Right lobe of liver (tissue), 4 donors: ENCODE measurements around the gene PIK3CD.

Experiments
- POLR2A ChIP-seq: fragments of 450-650 bp; IDR thresholded peaks from one replicate; pipeline ENCODE4 v1.6.1; 2017; ENCODE audit warnings: antibody characterized with exemption, mild to moderate bottlenecking
- TF ChIP-seq, protein P1 (sequence below), 4 donors: fragments of 200-600 bp in 3 of 4; fragments of 450-650 bp in 1 of 4; IDR thresholded peaks; one replicate each; pipeline versions ENCODE4 v1.5.1 to v1.8.0; 2016 to 2022; ENCODE audit warnings: antibody characterized with exemption in 4 of 4, mild to moderate bottlenecking in 2 of 4
- donor health status: DM: no; HTN: no; CAD: no.
- donor health status: DM: no; HTN: no; CAD: no.
- donor health status: DM: no; HTN: yes; CAD: no.

DNA sequence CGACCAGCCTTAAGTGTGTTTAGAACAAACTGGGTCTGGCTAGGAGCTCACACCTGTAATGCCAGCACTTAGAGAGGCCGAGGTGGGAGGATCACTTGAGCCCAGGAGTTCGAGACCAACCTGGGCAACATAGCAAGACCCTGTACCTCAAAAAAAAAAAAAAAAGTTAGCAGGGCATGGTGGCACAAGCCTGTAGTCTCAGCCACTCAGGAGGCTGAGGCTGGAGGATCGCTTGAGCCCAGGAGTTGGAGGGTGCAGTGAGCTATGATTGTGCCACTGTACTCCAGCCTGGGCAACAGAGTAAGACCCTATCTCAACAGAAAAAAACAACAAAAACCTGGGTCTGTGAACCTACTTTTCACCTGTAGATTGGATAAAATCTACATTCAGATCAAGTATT is 54.6 kb downstream of the PIK3CD start:
- TF ChIP-seq, protein P1, sequence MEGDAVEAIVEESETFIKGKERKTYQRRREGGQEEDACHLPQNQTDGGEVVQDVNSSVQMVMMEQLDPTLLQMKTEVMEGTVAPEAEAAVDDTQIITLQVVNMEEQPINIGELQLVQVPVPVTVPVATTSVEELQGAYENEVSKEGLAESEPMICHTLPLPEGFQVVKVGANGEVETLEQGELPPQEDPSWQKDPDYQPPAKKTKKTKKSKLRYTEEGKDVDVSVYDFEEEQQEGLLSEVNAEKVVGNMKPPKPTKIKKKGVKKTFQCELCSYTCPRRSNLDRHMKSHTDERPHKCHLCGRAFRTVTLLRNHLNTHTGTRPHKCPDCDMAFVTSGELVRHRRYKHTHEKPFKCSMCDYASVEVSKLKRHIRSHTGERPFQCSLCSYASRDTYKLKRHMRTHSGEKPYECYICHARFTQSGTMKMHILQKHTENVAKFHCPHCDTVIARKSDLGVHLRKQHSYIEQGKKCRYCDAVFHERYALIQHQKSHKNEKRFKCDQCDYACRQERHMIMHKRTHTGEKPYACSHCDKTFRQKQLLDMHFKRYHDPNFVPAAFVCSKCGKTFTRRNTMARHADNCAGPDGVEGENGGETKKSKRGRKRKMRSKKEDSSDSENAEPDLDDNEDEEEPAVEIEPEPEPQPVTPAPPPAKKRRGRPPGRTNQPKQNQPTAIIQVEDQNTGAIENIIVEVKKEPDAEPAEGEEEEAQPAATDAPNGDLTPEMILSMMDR (IDR thresholded peaks at IDR 0.05), result no peak
- TF ChIP-seq POLR2A, result no peak
